HepG2 (cell line): ENCODE measurements around the gene C15orf62. TPM values are rescaled to one million over a fixed set of nuclear protein-coding genes. Genes with fewer than 3 reads are reported as not detected.
A peak's percentile ranks its signal among the peaks of the same experiment; 100 is the strongest.

ENCODE experiments used
- ARID5B ChIP-seq: IDR thresholded peaks from 2 replicates; pipeline ENCODE4 v1.4.0; 2020; ENCODE audit warnings: mild to moderate bottlenecking, missing genetic modification reagents
- GABPA ChIP-seq, 2 experiments: IDR thresholded peaks; 2 replicates each; pipeline ENCODE4 v1.6.1; 2011 to 2016; ENCODE audit warnings: low read depth in 2 of 2, low read length in 1 of 2, missing biosample characterization in 1 of 2, missing genetic modification characterization in 1 of 2
- HBP1 ChIP-seq: IDR thresholded peaks from 2 replicates; pipeline ENCODE4 v1.6.1; 2016; ENCODE audit warnings: low read depth, control low read depth
- HIC2 ChIP-seq: sonication (generic); formaldehyde crosslinking; IDR thresholded peaks from 2 replicates; pipeline ENCODE4 v1.9.0; 2022; ENCODE audit warnings: low read depth, missing genetic modification reagents
- HOXA5 ChIP-seq: sonication (generic); formaldehyde crosslinking; IDR thresholded peaks from 2 replicates; pipeline ENCODE4 v1.4.0; 2020; ENCODE audit warnings: missing genetic modification reagents
- IKZF4 ChIP-seq: sonication (generic); formaldehyde crosslinking; IDR thresholded peaks from 2 replicates; pipeline ENCODE4 v1.5.1; 2020; ENCODE audit warnings: borderline replicate concordance, mild to moderate bottlenecking, low read depth, missing genetic modification reagents; ENCODE audit errors: not compliant biosample characterization
- MAFG ChIP-seq: sonication (generic); formaldehyde crosslinking; IDR thresholded peaks from 2 replicates; pipeline ENCODE4 v1.5.1; 2020; ENCODE audit warnings: mild to moderate bottlenecking, missing genetic modification reagents
- MXI1 ChIP-seq: IDR thresholded peaks from 3 replicates; pipeline ENCODE4 v1.6.1; 2012; ENCODE audit warnings: low read depth, low read length, inconsistent platforms, borderline replicate concordance
- MYNN ChIP-seq: sonication (generic); formaldehyde crosslinking; IDR thresholded peaks from 2 replicates; pipeline ENCODE4 v1.4.0; 2020; ENCODE audit warnings: mild to moderate bottlenecking, low read depth, missing genetic modification reagents
- NFIB ChIP-seq: sonication (generic); formaldehyde crosslinking; IDR thresholded peaks from 2 replicates; pipeline ENCODE4 v1.9.0; 2021; ENCODE audit warnings: missing genetic modification reagents, mild to moderate bottlenecking, borderline replicate concordance
- TFDP2 ChIP-seq: sonication (generic); formaldehyde crosslinking; IDR thresholded peaks from 2 replicates; pipeline ENCODE4 v1.4.0; 2020; ENCODE audit warnings: missing genetic modification reagents
- ZMYM3 ChIP-seq: sonication (generic); formaldehyde crosslinking; IDR thresholded peaks from 2 replicates; pipeline ENCODE4 v1.5.1; 2020; ENCODE audit warnings: mild to moderate bottlenecking, missing genetic modification reagents
- ZNF24 ChIP-seq: fragments of 450-650 bp; IDR thresholded peaks from 2 replicates; pipeline ENCODE4 v1.6.1; 2017; ENCODE audit warnings: antibody characterized with exemption, mild to moderate bottlenecking
- ZNF275 ChIP-seq: sonication (generic); formaldehyde crosslinking; IDR thresholded peaks from 2 replicates; pipeline ENCODE4 v1.8.0; 2022; ENCODE audit warnings: missing genetic modification reagents, mild to moderate bottlenecking, inconsistent platforms, borderline replicate concordance
- ZNF354B ChIP-seq: sonication (generic); formaldehyde crosslinking; IDR thresholded peaks from 2 replicates; pipeline ENCODE4 v1.8.0; 2022; ENCODE audit warnings: mild to moderate bottlenecking, missing genetic modification reagents
- ZNF484 ChIP-seq: sonication (generic); formaldehyde crosslinking; IDR thresholded peaks from 2 replicates; pipeline ENCODE4 v1.5.1; 2020; ENCODE audit warnings: mild to moderate bottlenecking, low read depth, missing genetic modification reagents, borderline replicate concordance
- polyA plus RNA-seq, 8 experiments: library from polyadenylated mRNA; depleted of rRNA in 3 of 8; stranded (reverse) in 7 of 8; unstranded in 1 of 8; fragments of >200 nt; fragmentation: Illumina TruSeq in 4 of 8; extraction: Trizol in 4 of 8; gene quantifications; 2 replicates each; pipeline versions ENCODE4 v1.2.1 to v1.2.3, GENCODE V29; 2011 to 2016; ENCODE audit warnings: low read depth in 4 of 8, missing spikeins in 1 of 8, mixed read lengths in 1 of 8; ENCODE audit not compliant: insufficient read depth in 1 of 8
- total RNA-seq, 5 experiments: library from RNA; depleted of rRNA; stranded (reverse); fragments of >200 nt; fragmentation: Illumina TruSeq; extraction: Trizol; gene quantifications; 2 replicates each; pipeline ENCODE4 v1.2.3, GENCODE V29; 2016; ENCODE audit warnings: low read depth in 1 of 5

C15orf62 gene
- total and polyA plus RNA-seq, 2 of the 13 experiments (the other 11 are each of a cell fraction or from before 2014, with no cell fraction given) = 0.51 to 1.1 TPM

- TF ChIP-seq ZNF354B (0 out of 2 replicates have a peak, but pooled peaks have one; percentile 36), MAFG (no peak), ZNF24 (no peak), IKZF4 (CRISPR knock-in tag) (peak; percentile 56), GABPA (IDR thresholded peaks at IDR 0.05; ENCODE audit: low read depth, low read length) (no peak), GABPA (CRISPR knock-in tag; IDR thresholded peaks at IDR 0.05; ENCODE audit: low read depth) (no peak; the same call in 1 of the 2 replicates), HOXA5 (CRISPR knock-in tag) (peak; percentile 30; the same call in 1 of the 2 replicates), TFDP2 (peak; percentile 97), MXI1 (peak; percentile 98), HBP1 (CRISPR knock-in tag) (no peak), ZNF484 (CRISPR knock-in tag) (no peak), ARID5B (CRISPR knock-in tag) (peak; percentile 34; the same call in 1 of the 2 replicates), NFIB (CRISPR knock-in tag) (no peak), HIC2 (CRISPR knock-in tag) (no peak), ZMYM3 (CRISPR knock-in tag) (peak; percentile 33; the same call in 1 of the 2 replicates), ZNF275 (no peak), MYNN (no peak)
Observed at GRCh38 chr15:40754883-40755811, 14.6 kb upstream of the C15orf62 start, which contains the start of gene RMDN3 (continued).
